HCT116 (cell line): Measurements from ENCODE around the gene GRM2. TPM values are rescaled to one million over a fixed set of nuclear protein-coding genes. Genes with fewer than 3 reads are reported as not detected.

ENCODE experiments used
- ATAC-seq: fragments of 200-7000 bp; cut with Tn5 transposase; 2 replicates; pipeline ENCODE4 v1.9.1; 2020; ENCODE audit warnings: mild to moderate bottlenecking, moderate library complexity
- BruUV-seq: library from RNA; stranded (reverse); fragments of 400-500 nt; replicated peaks from 2 replicates; lab custom pipeline; 2021; lab: Mats Ljungman, UMichigan
- CTCF ChIA-PET: fragments of 300-600 bp; sonication (Branson Sonifier 250); formaldehyde crosslinking; loops from one replicate; lab custom pipeline; 2021; ENCODE audit warnings: antibody characterized with exemption; lab: Charles Lee
- POLR2A ChIA-PET: fragments of 300-600, 350-600 bp; sonication (Branson Sonifier 250); formaldehyde crosslinking; loops from one replicate; lab custom pipeline; 2021; ENCODE audit warnings: antibody characterized with exemption; lab: Charles Lee
- RAD21 ChIA-PET, 2 experiments: fragments of 300-600 bp; sonication (Branson Sonifier 250); formaldehyde crosslinking; loops; one replicate each; lab custom pipeline; 2023; ENCODE audit warnings: low total read pairs in 2 of 2; ENCODE audit not compliant: uncharacterized antibody in 2 of 2, unreplicated experiment in 2 of 2, low non-redundant PET in 1 of 2; lab: Charles Lee
- DNase-seq: peaks from one replicate; pipeline ENCODE4 v3.0.0-alpha.2; 2010; ENCODE audit warnings: low read depth, low spot score
- H2AFZ ChIP-seq: fragments of 200-600 bp; shearing (Covaris generic), sonication (generic); 2 replicates; pipeline ENCODE4 v1.6.1; 2017; ENCODE audit warnings: low read depth, mixed run types, mixed read lengths, antibody characterized with exemption, low read length; ENCODE audit not compliant: poor library complexity, severe bottlenecking
- H3K27ac ChIP-seq: 2 replicates; pipeline ENCODE4 v1.5.1; 2012; ENCODE audit warnings: low read depth, low read length
- H3K27me3 ChIP-seq: fragments of 200-600 bp; sonication (generic); 2 replicates; pipeline ENCODE4 v1.6.1; 2016; ENCODE audit warnings: mixed run types, low read length, mixed read lengths; ENCODE audit not compliant: insufficient read depth
- H3K36me3 ChIP-seq, 2 experiments: fragments of 200-500 bp in 1 of 2; fragments of 200-600 bp in 1 of 2; sonication (Bioruptor generic) in 1 of 2; sonication (generic) in 1 of 2; 2 replicates each; pipeline versions ENCODE4 v1.5.1 to v1.6.1; 2014 to 2016; ENCODE audit warnings: low read length in 2 of 2, inconsistent platforms in 1 of 2, mixed read lengths in 1 of 2, mixed run types in 1 of 2; ENCODE audit not compliant: insufficient read depth in 2 of 2, control insufficient read depth in 1 of 2
- H3K4me1 ChIP-seq, 2 experiments: fragments of 200-600 bp in 1 of 2; sonication (generic) in 1 of 2; 2 replicates each; pipeline versions ENCODE4 v1.5.1 to v1.6.1; 2012 to 2017; ENCODE audit warnings: low read length in 2 of 2, inconsistent platforms in 1 of 2, mild to moderate bottlenecking in 1 of 2, mixed read lengths in 1 of 2, mixed run types in 1 of 2, moderate library complexity in 1 of 2; ENCODE audit not compliant: insufficient read depth in 2 of 2, control insufficient read depth in 1 of 2
- H3K4me2 ChIP-seq: fragments of 200-600 bp; sonication (generic); 2 replicates; pipeline ENCODE4 v1.6.1; 2017; ENCODE audit warnings: mixed run types, low read length, mixed read lengths
- H3K4me3 ChIP-seq, 2 experiments: fragments of 200-600 bp in 1 of 2; sonication (generic) in 1 of 2; replicated peaks in 1 of 2; 2 replicates each; pipeline ENCODE4 v1.5.1; 2011 to 2016; ENCODE audit warnings: low read length in 2 of 2, control low read depth in 1 of 2, low read depth in 1 of 2, mild to moderate bottlenecking in 1 of 2, mixed read lengths in 1 of 2, mixed run types in 1 of 2
- H3K79me2 ChIP-seq: fragments of 200-600 bp; sonication (generic); 2 replicates; pipeline ENCODE4 v1.6.1; 2017; ENCODE audit warnings: mild to moderate bottlenecking, mixed run types, low read length, moderate library complexity, mixed read lengths; ENCODE audit not compliant: insufficient read depth
- H3K9ac ChIP-seq: fragments of 200-600 bp; sonication (generic); 2 replicates; pipeline ENCODE4 v1.6.1; 2016; ENCODE audit warnings: low read length, mixed read lengths
- H3K9me2 ChIP-seq: fragments of 200-600 bp; sonication (generic), shearing (Covaris generic); 2 replicates; pipeline ENCODE4 v1.6.1; 2017; ENCODE audit warnings: mixed run types, mild to moderate bottlenecking, moderate library complexity; ENCODE audit not compliant: insufficient read depth
- H3K9me3 ChIP-seq, 2 experiments: fragments of 200-500 bp in 1 of 2; fragments of 200-600 bp in 1 of 2; sonication (Bioruptor generic) in 1 of 2; sonication (generic) in 1 of 2; 2 replicates each; pipeline ENCODE4 v1.6.1; 2014 to 2017; ENCODE audit warnings: low read length in 2 of 2, mixed read lengths in 2 of 2, inconsistent platforms in 1 of 2, low read depth in 1 of 2, mild to moderate bottlenecking in 1 of 2, mixed run types in 1 of 2, moderate library complexity in 1 of 2; ENCODE audit not compliant: control insufficient read depth in 1 of 2, insufficient read depth in 1 of 2
- H4K20me1 ChIP-seq: fragments of 200-600 bp; sonication (generic), shearing (Covaris generic); 2 replicates; pipeline ENCODE4 v1.6.1; 2017; ENCODE audit warnings: mixed run types, mild to moderate bottlenecking, moderate library complexity; ENCODE audit not compliant: insufficient read depth
- CTCF ChIP-seq, 3 experiments: fragments of 200-600 bp in 1 of 3; sonication (generic) in 1 of 3; IDR thresholded peaks in 2 of 3; conservative IDR thresholded peaks in 1 of 3; 2 replicates each; pipeline ENCODE4 v1.5.1; 2012 to 2017; ENCODE audit warnings: low read depth in 2 of 3, low read length in 2 of 3, antibody characterized with exemption in 1 of 3, borderline replicate concordance in 1 of 3, control low read depth in 1 of 3, mild to moderate bottlenecking in 1 of 3, mixed read lengths in 1 of 3, mixed run types in 1 of 3, moderate library complexity in 1 of 3; ENCODE audit not compliant: insufficient read depth in 1 of 3
- EGR1 ChIP-seq: IDR thresholded peaks from 2 replicates; pipeline ENCODE4 v1.6.1; 2012; ENCODE audit warnings: low read depth
- ELF1 ChIP-seq: IDR thresholded peaks from 2 replicates; pipeline ENCODE4 v1.6.1; 2012; ENCODE audit warnings: low read depth, borderline replicate concordance
- EZH2phosphoT487 ChIP-seq: fragments of 200-600 bp; IDR thresholded peaks from 2 replicates; pipeline ENCODE4 v1.6.1; 2018; ENCODE audit warnings: antibody characterized with exemption, borderline replicate concordance
- SP1 ChIP-seq: IDR thresholded peaks from 2 replicates; pipeline ENCODE4 v1.6.1; 2012; ENCODE audit warnings: low read depth
- SRF ChIP-seq: IDR thresholded peaks from 2 replicates; pipeline ENCODE4 v1.6.1; 2012; ENCODE audit warnings: low read depth
- ZBTB33 ChIP-seq: IDR thresholded peaks from 2 replicates; pipeline ENCODE4 v1.6.1; 2011; ENCODE audit warnings: mild to moderate bottlenecking, low read length, moderate library complexity; ENCODE audit not compliant: insufficient replicate concordance; ENCODE audit errors: extremely low read depth
- ZNF274 ChIP-seq: fragments of 200-500 bp; sonication (Bioruptor generic); IDR thresholded peaks from 2 replicates; pipeline ENCODE4 v1.6.1; 2014; ENCODE audit warnings: mild to moderate bottlenecking, low read depth, low read length, inconsistent platforms
- intact Hi-C: fragments of 100-400 bp; cut with micrococcal nuclease; formaldehyde crosslinking; loops from 2 replicates; pipeline ENCODE4 v1.10.0; 2022
- total RNA-seq: library from RNA; stranded (reverse); gene quantifications from one replicate; pipeline ENCODE4 v1.2.1, GENCODE V29; 2021; ENCODE audit not compliant: unreplicated experiment

Gene GRM2
- total RNA-seq, 1 experiment from 2014 or later, result 0.32 TPM

GRCh38 chr3:51719410-51720025 is 12.7 kb downstream of the GRM2 start:
- Histone ChIP-seq H3K4me2 (peak overlapping the region; percentile 4), H3K9me3 (no peaks in the 10 kb centered on the region)
- RAD21 ChIA-PET, result interaction anchor here in 1 of 2 experiments (0.8 to 0.9 kb wide), 2 partner anchors 80 to 1103 kb away, joined by 3 read pairs; no protein-coding TSS in a partner anchor
- TF ChIP-seq EZH2phosphoT487 (no peak), CTCF (IDR thresholded peaks at IDR 0.05 in 2 of 3, conservative IDR thresholded peaks at IDR 0.05 in 1 of 3; ENCODE audit: borderline replicate concordance in 1 of 3, insufficient read depth in 1 of 3, low read depth in 2 of 3, low read length in 2 of 3) (peak in 1 of 3 experiments; percentile 32; a peak in 3 of 6 replicates)
- TF ChIP-seq, all 23 proteins: peak for 1
- H2AFZ ChIP-seq, result no peak overlapping the region
- no peak overlapping the region for H3K4me3 ChIP-seq
- CTCF ChIA-PET, result interaction anchor here (1.0 to 2.7 kb wide), 15 partner anchors 9 to 263 kb away, joined by 3 to 31 read pairs (median 5); partner anchors contain the start of genes ABHD14B, ACY1, DCAF1 and RRP9
- DNase-seq (no peak), ATAC-seq (peak; percentile 48)
- POLR2A ChIA-PET, result no interaction called here
- H3K9me2 ChIP-seq, result no peaks in the 10 kb centered on the region
- intact Hi-C loops, result loop anchor here (1.0 to 5.0 kb wide), 2 partner anchors 81 to 263 kb away; partner anchors contain the start of gene ACY1
- peaks cover 0 to 7% of the 10 kb centered on the region in 2 experiments; a peak in 2 of 4 replicates for H3K4me1 ChIP-seq
- H3K9ac ChIP-seq, result no peak overlapping the region
- no TSS peak for BruUV-seq
- H3K27ac ChIP-seq, result no peak overlapping the region
- no peaks in the 10 kb centered on the region for H3K79me2 ChIP-seq
- no peaks in the 10 kb centered on the region for H4K20me1 ChIP-seq
- no peaks in the 10 kb centered on the region for H3K36me3 ChIP-seq
- no peaks in the 10 kb centered on the region for H3K27me3 ChIP-seq

- ChIA-PET CTCF (interaction anchor here (1.8 to 2.7 kb wide), 3 partner anchors 78 to 253 kb away, joined by 5 to 31 read pairs (median 10); partner anchors contain the start of gene ABHD14B), POLR2A (no interaction called here)
These were observed 13.6 kb downstream of the GRM2 start for GRCh38 chr3:51720292-51721061.

More at GRCh38 chr3:51720292-51721061, 13.6 kb downstream of the GRM2 start:
- DNase-seq (no peak), ATAC-seq (no peak)
- H3K79me2 ChIP-seq, result no peaks in the 10 kb centered on the region
- no TSS peak for BruUV-seq
- no peaks in the 10 kb centered on the region for H3K36me3 ChIP-seq
- no peak overlapping the region for H3K9ac ChIP-seq
- no peak overlapping the region for H3K27ac ChIP-seq
- no peak overlapping the region for H3K4me3 ChIP-seq
- H3K27me3 ChIP-seq, result no peaks in the 10 kb centered on the region
- no peaks in the 10 kb centered on the region for H3K9me2 ChIP-seq
- H3K4me2 ChIP-seq, result no peak overlapping the region
- H3K4me1 ChIP-seq, result peaks cover 0 to 7% of the 10 kb centered on the region in 2 experiments; a peak in 2 of 4 replicates
- H4K20me1 ChIP-seq, result no peaks in the 10 kb centered on the region
- TF ChIP-seq ZNF274 (no peak), SRF (no peak), SP1 (no peak), EGR1 (no peak), ZBTB33 (no peak), EZH2phosphoT487 (no peak), ELF1 (no peak)
- RAD21 ChIA-PET, result no interaction called here
- H3K9me3 ChIP-seq, result no peaks in the 10 kb centered on the region
- intact Hi-C loops, result no loop called here
- H2AFZ ChIP-seq, result no peak overlapping the region
